ENCODE results near the gene LOXL1.

DNA sequence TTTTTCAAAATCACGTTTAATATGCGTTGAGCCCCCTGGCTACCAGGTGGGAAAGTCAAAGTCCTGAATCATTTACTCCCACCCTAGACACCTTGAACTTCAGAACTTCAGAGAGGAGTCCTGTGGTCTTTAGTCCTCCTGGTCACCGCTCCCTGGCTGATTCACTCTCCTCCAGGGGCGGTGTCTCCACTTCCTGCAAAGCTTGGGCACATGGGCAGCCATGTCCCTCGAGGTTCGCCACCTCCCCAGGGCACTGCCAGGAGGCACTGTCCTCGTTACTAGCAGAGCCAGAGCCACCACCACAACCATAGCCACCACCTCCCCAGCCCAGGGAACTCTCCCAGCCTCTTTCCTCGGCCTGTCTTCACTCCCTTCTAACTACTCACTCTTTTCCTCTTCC is 31.0 kb downstream of the LOXL1 start:
- TF ChIP-seq, protein P1, sequence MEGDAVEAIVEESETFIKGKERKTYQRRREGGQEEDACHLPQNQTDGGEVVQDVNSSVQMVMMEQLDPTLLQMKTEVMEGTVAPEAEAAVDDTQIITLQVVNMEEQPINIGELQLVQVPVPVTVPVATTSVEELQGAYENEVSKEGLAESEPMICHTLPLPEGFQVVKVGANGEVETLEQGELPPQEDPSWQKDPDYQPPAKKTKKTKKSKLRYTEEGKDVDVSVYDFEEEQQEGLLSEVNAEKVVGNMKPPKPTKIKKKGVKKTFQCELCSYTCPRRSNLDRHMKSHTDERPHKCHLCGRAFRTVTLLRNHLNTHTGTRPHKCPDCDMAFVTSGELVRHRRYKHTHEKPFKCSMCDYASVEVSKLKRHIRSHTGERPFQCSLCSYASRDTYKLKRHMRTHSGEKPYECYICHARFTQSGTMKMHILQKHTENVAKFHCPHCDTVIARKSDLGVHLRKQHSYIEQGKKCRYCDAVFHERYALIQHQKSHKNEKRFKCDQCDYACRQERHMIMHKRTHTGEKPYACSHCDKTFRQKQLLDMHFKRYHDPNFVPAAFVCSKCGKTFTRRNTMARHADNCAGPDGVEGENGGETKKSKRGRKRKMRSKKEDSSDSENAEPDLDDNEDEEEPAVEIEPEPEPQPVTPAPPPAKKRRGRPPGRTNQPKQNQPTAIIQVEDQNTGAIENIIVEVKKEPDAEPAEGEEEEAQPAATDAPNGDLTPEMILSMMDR (IDR thresholded peaks at IDR 0.05), result no peak
- no peak for TF ChIP-seq POLR2A (IDR thresholded peaks at IDR 0.05)

Data from testis (tissue), 2 donors.